Panc1 (cell line): ENCODE measurements around the gene IL17RE.

Experiments used
- TCF7L2 ChIP-seq: IDR thresholded peaks from 2 replicates; pipeline ENCODE4 v1.6.1; 2011; ENCODE audit warnings: mild to moderate bottlenecking, low read depth, low read length, inconsistent platforms
- TF ChIP-seq, protein P1 (sequence below): fragments of 450-650 bp; IDR thresholded peaks from 2 replicates; pipeline ENCODE4 v1.5.1; 2017; ENCODE audit warnings: mild to moderate bottlenecking
- TF ChIP-seq, protein P2 (sequence below), 2 experiments: IDR thresholded peaks; 2 replicates each; pipeline ENCODE4 v1.6.1; 2011 to 2012; ENCODE audit warnings: low read depth in 2 of 2, control low read depth in 1 of 2, low read length in 1 of 2, mild to moderate bottlenecking in 1 of 2, moderate library complexity in 1 of 2; ENCODE audit not compliant: insufficient read depth in 1 of 2

DNA sequence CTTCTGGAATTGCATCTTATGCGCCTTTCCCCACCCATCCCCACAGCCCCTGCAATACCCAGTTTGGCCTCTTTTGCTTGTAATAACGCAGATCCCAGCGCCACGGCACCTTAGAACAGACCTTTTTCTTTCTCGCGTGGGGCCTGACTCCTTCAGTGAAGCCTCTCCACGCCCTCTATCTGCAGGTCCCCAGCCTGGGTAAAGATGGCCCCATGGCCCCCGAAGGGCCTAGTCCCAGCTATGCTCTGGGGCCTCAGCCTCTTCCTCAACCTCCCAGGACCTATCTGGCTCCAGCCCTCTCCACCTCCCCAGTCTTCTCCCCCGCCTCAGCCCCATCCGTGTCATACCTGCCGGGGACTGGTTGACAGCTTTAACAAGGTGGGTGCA is 31.6 kb downstream of the IL17RE start:
- TF ChIP-seq, protein P1, sequence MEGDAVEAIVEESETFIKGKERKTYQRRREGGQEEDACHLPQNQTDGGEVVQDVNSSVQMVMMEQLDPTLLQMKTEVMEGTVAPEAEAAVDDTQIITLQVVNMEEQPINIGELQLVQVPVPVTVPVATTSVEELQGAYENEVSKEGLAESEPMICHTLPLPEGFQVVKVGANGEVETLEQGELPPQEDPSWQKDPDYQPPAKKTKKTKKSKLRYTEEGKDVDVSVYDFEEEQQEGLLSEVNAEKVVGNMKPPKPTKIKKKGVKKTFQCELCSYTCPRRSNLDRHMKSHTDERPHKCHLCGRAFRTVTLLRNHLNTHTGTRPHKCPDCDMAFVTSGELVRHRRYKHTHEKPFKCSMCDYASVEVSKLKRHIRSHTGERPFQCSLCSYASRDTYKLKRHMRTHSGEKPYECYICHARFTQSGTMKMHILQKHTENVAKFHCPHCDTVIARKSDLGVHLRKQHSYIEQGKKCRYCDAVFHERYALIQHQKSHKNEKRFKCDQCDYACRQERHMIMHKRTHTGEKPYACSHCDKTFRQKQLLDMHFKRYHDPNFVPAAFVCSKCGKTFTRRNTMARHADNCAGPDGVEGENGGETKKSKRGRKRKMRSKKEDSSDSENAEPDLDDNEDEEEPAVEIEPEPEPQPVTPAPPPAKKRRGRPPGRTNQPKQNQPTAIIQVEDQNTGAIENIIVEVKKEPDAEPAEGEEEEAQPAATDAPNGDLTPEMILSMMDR, result no peak
- TF ChIP-seq, protein P2, sequence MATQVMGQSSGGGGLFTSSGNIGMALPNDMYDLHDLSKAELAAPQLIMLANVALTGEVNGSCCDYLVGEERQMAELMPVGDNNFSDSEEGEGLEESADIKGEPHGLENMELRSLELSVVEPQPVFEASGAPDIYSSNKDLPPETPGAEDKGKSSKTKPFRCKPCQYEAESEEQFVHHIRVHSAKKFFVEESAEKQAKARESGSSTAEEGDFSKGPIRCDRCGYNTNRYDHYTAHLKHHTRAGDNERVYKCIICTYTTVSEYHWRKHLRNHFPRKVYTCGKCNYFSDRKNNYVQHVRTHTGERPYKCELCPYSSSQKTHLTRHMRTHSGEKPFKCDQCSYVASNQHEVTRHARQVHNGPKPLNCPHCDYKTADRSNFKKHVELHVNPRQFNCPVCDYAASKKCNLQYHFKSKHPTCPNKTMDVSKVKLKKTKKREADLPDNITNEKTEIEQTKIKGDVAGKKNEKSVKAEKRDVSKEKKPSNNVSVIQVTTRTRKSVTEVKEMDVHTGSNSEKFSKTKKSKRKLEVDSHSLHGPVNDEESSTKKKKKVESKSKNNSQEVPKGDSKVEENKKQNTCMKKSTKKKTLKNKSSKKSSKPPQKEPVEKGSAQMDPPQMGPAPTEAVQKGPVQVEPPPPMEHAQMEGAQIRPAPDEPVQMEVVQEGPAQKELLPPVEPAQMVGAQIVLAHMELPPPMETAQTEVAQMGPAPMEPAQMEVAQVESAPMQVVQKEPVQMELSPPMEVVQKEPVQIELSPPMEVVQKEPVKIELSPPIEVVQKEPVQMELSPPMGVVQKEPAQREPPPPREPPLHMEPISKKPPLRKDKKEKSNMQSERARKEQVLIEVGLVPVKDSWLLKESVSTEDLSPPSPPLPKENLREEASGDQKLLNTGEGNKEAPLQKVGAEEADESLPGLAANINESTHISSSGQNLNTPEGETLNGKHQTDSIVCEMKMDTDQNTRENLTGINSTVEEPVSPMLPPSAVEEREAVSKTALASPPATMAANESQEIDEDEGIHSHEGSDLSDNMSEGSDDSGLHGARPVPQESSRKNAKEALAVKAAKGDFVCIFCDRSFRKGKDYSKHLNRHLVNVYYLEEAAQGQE (IDR thresholded peaks at IDR 0.05; ENCODE audit: insufficient read depth in 1 of 2, low read depth in 2 of 2, low read length in 1 of 2), result no peak
- TF ChIP-seq TCF7L2, result no peak
